ENCODE measurements around the gene RPS21.

The RPS21 gene

DNA sequence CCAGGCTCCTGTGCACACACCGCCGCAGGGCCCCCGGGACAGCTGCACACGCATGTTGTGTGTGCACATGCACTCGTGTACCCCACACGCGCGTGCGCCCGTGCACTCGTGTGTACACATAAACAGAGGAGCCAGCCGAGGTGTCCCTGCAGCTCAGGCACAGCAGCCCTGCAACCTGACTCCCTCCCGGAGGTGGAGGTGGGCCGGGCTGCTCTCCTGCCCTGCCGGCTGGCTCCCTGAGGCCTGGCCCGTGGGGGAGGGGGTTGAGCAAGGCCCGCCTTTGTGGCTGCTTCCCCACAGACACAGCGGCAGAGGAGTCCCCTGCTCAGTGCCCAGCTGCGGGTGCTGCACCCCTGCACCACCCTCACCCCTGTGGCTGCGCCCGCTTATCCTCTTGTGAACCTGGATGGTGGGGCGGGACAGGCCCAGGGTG, 39.8 kb downstream of the RPS21 start:
- TF ChIP-seq, protein P1, sequence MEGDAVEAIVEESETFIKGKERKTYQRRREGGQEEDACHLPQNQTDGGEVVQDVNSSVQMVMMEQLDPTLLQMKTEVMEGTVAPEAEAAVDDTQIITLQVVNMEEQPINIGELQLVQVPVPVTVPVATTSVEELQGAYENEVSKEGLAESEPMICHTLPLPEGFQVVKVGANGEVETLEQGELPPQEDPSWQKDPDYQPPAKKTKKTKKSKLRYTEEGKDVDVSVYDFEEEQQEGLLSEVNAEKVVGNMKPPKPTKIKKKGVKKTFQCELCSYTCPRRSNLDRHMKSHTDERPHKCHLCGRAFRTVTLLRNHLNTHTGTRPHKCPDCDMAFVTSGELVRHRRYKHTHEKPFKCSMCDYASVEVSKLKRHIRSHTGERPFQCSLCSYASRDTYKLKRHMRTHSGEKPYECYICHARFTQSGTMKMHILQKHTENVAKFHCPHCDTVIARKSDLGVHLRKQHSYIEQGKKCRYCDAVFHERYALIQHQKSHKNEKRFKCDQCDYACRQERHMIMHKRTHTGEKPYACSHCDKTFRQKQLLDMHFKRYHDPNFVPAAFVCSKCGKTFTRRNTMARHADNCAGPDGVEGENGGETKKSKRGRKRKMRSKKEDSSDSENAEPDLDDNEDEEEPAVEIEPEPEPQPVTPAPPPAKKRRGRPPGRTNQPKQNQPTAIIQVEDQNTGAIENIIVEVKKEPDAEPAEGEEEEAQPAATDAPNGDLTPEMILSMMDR (IDR thresholded peaks at IDR 0.05; ENCODE audit: low read depth, low read length, missing control alignments) = no peak
- in situ Hi-C loops (cut with HindIII; ENCODE audit: low sequenced_read_pairs) = no loop called here
- H3K4me3 ChIP-seq (ENCODE audit: low read depth, low read length) = no peak overlapping the region
- no peak for DNase-seq (ENCODE audit: low read depth)

DNA sequence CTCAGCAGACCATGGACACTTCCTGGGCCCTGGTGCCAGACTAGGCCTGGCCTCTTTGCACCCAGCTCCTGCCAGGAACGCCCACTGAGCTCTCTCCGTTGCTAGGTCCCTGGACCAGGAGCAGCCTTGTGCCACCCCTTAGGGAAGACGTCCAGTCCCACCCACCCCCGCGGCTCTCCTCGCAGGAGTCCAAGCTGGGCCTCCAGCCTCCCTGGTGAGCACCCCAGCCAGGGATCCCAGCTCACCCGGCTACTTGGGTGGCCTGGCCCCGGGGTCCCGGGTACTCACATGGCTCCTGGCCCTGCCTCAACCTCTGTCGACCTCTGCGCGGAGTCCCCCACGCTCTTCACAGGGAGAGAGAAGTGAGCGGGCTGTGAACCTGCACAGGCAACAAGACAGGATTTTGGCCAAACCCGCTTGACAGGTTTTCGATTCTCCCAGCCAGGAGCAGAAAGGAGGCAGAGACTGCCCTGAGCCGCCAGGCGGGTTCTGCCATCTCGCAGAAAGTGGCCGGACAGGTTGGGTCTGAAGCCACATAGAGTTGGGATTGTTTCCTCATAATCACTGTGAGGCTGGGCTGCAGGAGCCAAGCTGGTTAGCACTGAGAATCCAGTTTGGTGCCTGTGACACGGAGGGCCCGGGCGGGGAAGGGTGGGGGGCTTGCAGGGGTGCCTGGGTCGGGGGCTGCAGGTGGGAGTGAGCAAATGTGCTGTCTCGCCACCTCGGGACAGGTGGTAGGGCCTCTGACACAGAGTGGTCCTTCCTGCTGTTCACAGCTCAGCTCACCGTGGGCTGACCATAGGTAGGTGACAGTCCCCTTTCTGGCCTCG, 40.5 kb downstream of the RPS21 start, which contains the start of gene RBBP8NL:
TSS of gene RBBP8NL (minus strand) at position 368 of the 830 bp plus-strand sequence. CDS start 7,892 bp downstream, outside the sequence.
- H3K4me3 ChIP-seq (ENCODE audit: low read depth, low read length) = no peak within 1 kb of the TSS
- TF ChIP-seq, protein P1 (IDR thresholded peaks at IDR 0.05; ENCODE audit: low read depth, low read length, missing control alignments) = no peak
- in situ Hi-C loops (cut with HindIII; ENCODE audit: low sequenced_read_pairs) = no loop called here
- DNase-seq (ENCODE audit: low read depth) = no peak

- DNase-seq (ENCODE audit: low read depth) = no peak
- TF ChIP-seq, protein P1 (IDR thresholded peaks at IDR 0.05; ENCODE audit: low read depth, low read length, missing control alignments) = no peak
- H3K4me3 ChIP-seq (ENCODE audit: low read depth, low read length) = no peak overlapping the region
Measured at GRCh38 chr20:62428002-62428372, 41.1 kb downstream of the RPS21 start.

GRCh38 chr20:62428396-62429295, 41.7 kb downstream of the RPS21 start:
- no peak for DNase-seq (ENCODE audit: low read depth)
- H3K4me3 ChIP-seq (ENCODE audit: low read depth, low read length) = no peak overlapping the region
- in situ Hi-C loops (cut with HindIII; ENCODE audit: low sequenced_read_pairs) = no loop called here
- TF ChIP-seq, protein P1 (IDR thresholded peaks at IDR 0.05; ENCODE audit: low read depth, low read length, missing control alignments) = no peak

More at GRCh38 chr20:62428002-62428372, 41.1 kb downstream of the RPS21 start:
- in situ Hi-C loops (cut with HindIII; ENCODE audit: low sequenced_read_pairs) = no loop called here

DNA sequence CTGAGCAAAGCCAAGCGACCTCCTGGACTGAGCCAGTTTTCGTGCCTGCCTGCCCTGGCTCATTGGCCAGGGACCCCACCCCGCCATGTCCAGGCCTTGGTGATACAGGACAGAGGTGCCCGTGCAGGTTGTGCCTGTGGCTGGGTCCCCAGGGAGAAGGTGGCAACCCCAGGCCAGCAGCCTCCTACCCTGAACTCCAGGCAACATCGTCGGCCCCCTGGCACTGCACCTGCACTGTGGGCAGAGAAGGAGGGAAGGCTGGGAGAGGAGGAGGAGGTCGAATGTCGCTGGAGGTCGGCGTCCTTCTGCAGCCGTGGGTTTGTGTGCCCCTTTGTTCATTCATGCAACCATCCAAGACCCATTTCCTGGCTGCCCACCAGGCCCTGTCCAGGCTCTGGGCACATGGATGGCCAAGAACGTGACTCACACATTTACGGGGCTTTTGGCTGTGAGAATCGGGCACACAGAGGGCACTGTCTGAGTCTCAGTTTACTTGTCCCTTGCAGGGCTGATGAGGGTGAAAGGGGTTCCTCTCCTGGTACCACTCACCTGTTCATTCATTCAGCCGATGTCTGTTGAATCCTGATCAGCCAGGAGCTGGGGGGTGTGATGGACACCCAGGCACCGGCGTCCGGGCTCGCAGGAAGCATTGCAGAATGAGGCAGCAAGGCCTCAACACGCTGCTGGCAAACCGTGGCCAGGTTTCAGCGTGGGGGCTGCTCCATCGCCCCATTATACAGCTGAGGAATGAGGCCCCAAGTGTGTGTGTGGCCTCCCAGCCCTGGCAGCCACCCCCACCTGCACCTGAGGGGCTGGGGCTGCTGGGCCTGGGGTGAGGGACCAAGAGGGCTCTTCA, 42.8 kb downstream of the RPS21 start:
- H3K4me3 ChIP-seq (ENCODE audit: low read depth, low read length) = no peak overlapping the region
- DNase-seq (ENCODE audit: low read depth) = no peak
- in situ Hi-C loops (cut with HindIII; ENCODE audit: low sequenced_read_pairs) = loop anchor here (5.0 kb wide), 1 partner anchor 113 kb away; no protein-coding TSS in a partner anchor
- TF ChIP-seq, protein P1 (IDR thresholded peaks at IDR 0.05; ENCODE audit: low read depth, low read length, missing control alignments) = no peak
